ENCODE results near the gene SCUBE2.
"Not testable (repeated sequence)": the region's sequence is repeated elsewhere in the genome, so short reads cannot be mapped to it uniquely, and the experiment has no call there.

The SCUBE2 gene

DNA sequence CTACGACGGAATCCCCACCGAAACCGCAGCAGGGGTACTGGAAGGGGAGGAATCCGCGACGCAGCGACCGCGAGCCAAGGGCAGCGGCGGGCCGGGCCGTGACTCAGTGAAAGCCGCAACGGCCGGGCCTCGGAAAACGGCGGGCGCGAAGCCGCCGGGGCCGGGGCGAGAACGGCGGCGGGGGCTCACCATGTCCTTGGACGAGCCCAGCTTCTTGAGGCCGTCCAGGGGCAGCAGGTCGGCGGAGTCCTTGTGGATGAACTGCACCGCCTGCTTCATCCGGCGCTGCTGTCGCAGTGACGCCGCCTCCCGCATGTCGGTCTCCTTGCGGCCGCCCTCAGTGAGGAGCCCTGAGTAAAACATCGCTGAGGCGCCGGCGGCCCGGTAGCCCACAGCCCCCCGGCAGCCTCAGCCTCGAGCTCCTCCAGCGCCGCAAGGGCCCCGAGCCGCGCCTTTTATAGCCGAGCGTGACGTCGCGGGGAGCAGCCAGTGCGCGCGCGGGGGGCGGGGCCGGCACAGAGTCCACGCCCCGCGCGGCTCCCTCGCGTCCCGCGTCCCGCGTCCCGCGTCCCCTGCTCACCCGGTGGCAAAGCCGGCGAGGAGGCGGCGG, 87.7 kb downstream of the SCUBE2 start, which contains the start of gene NRIP3:
Gene NRIP3 (minus strand): TSS at position 429 of the 610 bp plus-strand sequence. CDS start 66 bp downstream, at position 363.
- DNase-seq: peak; percentile 84

DNA sequence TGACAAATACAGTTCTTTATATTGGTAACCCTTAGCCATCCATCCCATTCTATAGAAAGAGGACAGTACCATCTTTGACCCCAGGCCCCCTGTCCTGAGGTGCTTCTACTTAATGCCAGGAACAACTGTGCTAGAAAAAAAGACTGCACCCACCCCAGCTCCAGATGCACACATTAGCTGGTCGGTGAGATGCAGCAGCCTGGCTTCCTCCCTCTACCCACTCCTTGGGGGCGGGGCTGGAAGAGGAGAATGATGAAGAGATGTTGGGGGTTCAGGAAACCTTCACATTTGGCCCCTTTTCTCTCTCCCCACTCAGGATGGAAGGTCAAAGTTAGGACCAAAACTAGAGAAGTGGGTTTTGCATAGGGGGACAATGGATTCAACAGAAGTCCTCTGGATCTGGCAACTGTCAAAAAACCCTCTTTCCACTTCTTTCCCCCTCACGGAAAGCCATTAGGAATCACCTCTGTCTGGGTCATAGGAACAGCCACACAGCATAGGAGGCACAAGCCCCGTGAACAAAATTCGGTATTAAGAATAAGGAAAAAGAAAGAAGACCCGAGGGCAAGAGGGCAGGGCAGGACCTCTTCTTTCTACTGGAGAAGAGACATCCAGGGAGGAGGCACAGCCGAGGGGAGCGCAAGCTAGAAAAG, 88.4 kb downstream of the SCUBE2 start:
- no peak for DNase-seq

DNA sequence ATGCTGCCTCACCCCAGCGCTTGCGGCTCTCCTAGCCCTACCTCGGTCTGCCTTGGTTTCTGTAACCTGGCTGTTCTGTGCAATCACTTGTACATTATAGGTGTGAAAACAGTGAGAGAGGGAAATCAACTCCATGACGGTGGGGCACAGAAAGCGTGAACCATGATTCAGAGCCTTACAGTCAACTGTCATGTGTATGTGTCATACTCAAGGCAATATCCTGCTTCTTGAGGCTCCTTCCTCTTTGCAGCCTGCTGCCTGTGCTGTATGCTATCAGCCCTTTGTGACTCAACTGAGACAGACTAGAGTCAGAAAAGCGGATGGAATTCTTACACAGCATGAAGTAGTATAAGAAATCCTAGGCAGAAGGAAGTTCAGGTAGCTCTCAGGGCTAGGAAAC, 89.7 kb downstream of the SCUBE2 start:
- DNase-seq: peak; percentile 18

DNA sequence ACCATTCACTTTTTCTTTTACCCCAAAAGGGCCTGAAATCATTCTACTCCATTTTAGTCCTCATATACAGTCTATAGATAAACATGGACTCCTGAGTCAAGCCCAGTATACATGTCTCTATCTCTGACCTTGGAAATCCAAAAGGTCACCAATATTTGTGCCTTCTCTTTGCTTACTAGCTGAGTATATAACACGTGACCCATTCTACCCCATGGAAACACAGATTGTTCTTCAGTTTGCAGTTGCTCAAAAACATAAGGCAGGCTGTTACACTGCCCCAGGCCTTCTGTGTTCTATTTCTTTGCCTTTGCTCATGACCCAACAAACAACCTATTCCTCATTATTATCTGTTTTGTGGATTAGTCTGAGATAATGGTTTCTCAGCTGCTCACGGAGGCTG, 93.4 kb downstream of the SCUBE2 start:
- no peak for DNase-seq

GRCh38 chr11:8997451-8997850, 93.9 kb downstream of the SCUBE2 start:
- DNase-seq: no peak

DNA sequence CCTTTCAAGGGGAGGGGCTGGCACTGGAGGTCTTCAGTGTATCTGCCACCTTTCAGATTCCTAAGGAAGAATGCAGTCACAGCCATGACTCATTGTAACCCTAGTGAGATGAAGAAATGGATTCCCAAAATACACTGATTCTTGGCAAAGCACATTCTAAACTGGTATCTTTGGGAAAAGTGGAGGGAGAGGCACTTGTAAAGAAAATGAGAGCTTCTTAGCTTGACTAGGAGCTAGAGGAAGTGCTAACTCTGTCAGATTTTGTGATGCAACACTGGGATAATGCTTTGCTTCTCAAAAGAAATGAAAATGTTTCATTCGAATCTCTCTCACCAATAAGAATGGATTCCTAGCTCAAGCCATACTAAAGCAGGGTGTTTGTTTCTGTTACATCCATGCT, 101.9 kb downstream of the SCUBE2 start:
- DNase-seq: no peak

DNA sequence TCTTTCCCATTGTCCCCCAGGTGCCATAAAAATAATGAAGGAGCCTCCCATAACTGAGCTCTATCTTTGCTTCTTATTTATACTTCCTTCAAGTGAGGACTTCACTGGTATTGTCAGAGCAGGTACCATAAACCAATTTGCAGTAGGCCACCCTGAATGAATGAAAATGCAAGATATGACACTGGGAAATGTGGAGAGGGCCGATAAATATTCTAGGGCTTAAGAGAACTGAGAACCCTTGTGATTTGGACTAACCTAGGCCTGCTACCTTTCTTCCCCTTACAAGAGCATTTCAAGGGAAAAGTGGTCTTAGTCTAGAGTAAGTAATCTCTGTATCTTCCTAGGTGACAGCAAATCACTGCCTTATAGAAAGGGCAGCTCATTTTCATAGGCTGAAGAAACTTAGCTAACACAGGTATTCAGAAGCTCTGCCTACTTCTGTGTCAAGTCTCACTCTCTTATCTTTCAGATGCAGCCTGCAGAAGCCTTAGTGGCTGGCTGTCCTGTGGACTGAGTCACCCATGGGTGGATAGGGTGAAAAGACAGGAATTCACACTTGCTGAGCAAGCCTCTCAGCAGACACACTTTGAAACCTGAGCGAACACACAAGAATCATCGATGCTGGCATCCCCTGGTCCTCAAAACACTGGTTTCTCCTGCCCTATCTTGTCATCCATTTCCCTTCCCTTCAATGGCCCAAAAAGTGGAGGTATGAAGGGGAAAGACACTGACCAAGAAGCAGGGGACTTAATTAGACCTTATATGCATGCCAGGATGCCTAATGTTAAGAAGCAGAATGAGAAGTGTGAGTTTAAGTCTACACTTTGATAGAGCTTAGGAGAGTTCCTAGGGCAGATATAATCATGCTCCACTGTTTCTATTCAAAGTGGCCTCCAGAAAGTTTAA, 102.8 kb downstream of the SCUBE2 start:
- DNase-seq: no peak

- DNase-seq: no peak
These were observed 104.0 kb downstream of the SCUBE2 start for GRCh38 chr11:8987446-8987845.

- DNase-seq: not testable (repeated sequence)
These were observed 104.6 kb downstream of the SCUBE2 start for GRCh38 chr11:8986772-8987171.

- no peak for DNase-seq
These were observed 105.9 kb downstream of the SCUBE2 start for GRCh38 chr11:8985462-8985861.

GRCh38 chr11:8983552-8983951, 107.8 kb downstream of the SCUBE2 start:
- DNase-seq: no peak

- DNase-seq: no peak
These were observed 110.9 kb downstream of the SCUBE2 start for GRCh38 chr11:8980485-8980884.

DNA sequence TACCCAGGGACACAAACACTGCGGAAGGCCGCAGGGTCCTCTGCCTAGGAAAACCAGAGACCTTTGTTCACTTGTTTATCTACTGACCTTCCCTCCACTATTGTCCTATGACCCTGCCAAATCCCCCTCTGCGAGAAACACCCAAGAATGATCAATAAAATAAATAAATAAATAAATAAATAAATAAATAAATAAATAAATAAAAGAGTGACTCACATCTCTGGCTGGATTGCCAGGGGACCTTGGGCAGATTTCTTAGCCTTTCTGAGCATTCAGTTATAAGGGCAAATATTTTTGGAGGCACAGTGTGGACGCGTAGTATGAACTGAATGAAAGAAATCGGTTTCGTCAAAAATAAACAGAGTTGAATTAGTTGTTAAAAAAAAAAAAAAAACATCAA, 112.0 kb downstream of the SCUBE2 start:
- DNase-seq: not testable (repeated sequence)

- DNase-seq: no peak
These were observed 118.3 kb downstream of the SCUBE2 start for GRCh38 chr11:8973121-8973520.

GRCh38 chr11:8971924-8972316, 119.5 kb downstream of the SCUBE2 start:
- no peak for DNase-seq

- DNase-seq: no peak
These were observed 120.0 kb downstream of the SCUBE2 start for GRCh38 chr11:8971196-8971923.

Data from CD4-positive, alpha-beta T cell treated with Interleukin-21 for 1 hour (primary cell).